Loucy (cell line): ENCODE results near the gene NBAS.
"Not testable (repeated sequence)": the region's sequence is repeated elsewhere in the genome, so short reads cannot be mapped to it uniquely, and the experiment has no call there.

Experiments used
- CTCF ChIP-seq: fragments of 200-600 bp; sonication (generic); conservative IDR thresholded peaks from 2 replicates; pipeline ENCODE4 v1.5.1; 2014; ENCODE audit warnings: mild to moderate bottlenecking, antibody characterized with exemption, low read length
- EZH2phosphoT487 ChIP-seq: fragments of 200-600 bp; IDR thresholded peaks from 2 replicates; pipeline ENCODE4 v1.6.1; 2018; ENCODE audit warnings: antibody characterized with exemption, mild to moderate bottlenecking, moderate library complexity, borderline replicate concordance

GRCh38 chr2:15321481-15321880, 239.7 kb downstream of the NBAS start:
- TF ChIP-seq CTCF, EZH2phosphoT487: not testable (repeated sequence)
